Measurements from ENCODE around the gene MEF2D. TPM values are rescaled to one million over a fixed set of nuclear protein-coding genes. Genes with fewer than 3 reads are reported as not detected.
A peak's percentile ranks its signal among the peaks of the same experiment; 100 is the strongest.

The MEF2D gene
- total RNA-seq, 3 donors from 2014 or later: 56.8 to 103 (median 61.9) TPM

DNA sequence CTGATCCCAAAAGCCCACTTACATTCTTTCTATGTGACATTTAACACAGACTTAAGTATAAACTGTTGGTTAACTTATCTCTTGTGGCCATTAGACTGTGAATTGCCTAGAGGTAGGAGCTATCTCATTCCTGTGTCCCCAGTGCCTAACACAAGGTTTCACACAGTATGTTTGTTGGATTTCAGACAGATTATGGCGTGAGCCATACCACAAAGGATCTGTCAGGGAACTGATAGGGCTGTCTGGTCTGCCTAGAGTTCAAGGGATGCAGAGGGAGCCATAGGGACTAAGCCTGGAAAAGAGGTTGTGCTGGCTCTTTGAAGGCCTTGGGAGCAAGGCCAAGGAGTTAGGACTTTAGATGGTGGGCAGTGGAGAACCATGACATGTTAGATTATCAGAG is 40.0 kb downstream of the MEF2D start:
- ATAC-seq (no peak), DNase-seq (no peak)
- TF ChIP-seq, protein P1, sequence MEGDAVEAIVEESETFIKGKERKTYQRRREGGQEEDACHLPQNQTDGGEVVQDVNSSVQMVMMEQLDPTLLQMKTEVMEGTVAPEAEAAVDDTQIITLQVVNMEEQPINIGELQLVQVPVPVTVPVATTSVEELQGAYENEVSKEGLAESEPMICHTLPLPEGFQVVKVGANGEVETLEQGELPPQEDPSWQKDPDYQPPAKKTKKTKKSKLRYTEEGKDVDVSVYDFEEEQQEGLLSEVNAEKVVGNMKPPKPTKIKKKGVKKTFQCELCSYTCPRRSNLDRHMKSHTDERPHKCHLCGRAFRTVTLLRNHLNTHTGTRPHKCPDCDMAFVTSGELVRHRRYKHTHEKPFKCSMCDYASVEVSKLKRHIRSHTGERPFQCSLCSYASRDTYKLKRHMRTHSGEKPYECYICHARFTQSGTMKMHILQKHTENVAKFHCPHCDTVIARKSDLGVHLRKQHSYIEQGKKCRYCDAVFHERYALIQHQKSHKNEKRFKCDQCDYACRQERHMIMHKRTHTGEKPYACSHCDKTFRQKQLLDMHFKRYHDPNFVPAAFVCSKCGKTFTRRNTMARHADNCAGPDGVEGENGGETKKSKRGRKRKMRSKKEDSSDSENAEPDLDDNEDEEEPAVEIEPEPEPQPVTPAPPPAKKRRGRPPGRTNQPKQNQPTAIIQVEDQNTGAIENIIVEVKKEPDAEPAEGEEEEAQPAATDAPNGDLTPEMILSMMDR (IDR thresholded peaks at IDR 0.05): no peak
- H3K4me1 ChIP-seq (ENCODE audit: low read depth): peaks cover 30% of the 10 kb centered on the region
- intact Hi-C loops (cut with DNase I, micrococcal nuclease): loop anchor here in 1 of 2 donors (5.0 kb wide), 1 partner anchor 37 kb away; no protein-coding TSS in a partner anchor
- H3K36me3 ChIP-seq (ENCODE audit: low read depth): no peaks in the 10 kb centered on the region
- H3K4me3 ChIP-seq: no peak overlapping the region
- H3K9me3 ChIP-seq: no peaks in the 10 kb centered on the region

DNA sequence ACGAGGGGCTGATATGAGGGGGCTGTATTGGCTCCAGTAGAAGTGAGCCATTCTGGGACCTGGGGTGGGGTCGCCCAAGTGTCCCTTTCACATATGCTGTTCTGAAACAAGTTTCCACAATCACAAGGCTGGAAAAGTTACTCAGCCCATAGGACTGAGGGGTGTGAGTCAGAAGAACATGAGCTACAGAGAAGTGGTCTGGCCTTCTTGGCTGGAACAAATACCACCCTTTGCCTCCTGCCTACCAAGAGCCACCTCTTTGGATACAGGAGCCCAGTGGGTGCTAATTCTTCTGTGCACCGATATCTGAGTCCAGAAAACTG is 42.4 kb downstream of the MEF2D start:
- Histone ChIP-seq H3K9me3 (no peaks in the 10 kb centered on the region), H3K4me1 (ENCODE audit: low read depth) (peaks cover 16% of the 10 kb centered on the region), H3K4me3 (no peak overlapping the region), H3K36me3 (ENCODE audit: low read depth) (no peaks in the 10 kb centered on the region)
- ATAC-seq (no peak), DNase-seq (peak in 1 of 3 donors; percentile 26)
- intact Hi-C loops (cut with DNase I, micrococcal nuclease): loop anchor here in 1 of 2 donors (10.0 kb wide), 1 partner anchor 147 kb away; the partner anchor contains the start of gene GPATCH4
- TF ChIP-seq, protein P1 (IDR thresholded peaks at IDR 0.05): no peak

DNA sequence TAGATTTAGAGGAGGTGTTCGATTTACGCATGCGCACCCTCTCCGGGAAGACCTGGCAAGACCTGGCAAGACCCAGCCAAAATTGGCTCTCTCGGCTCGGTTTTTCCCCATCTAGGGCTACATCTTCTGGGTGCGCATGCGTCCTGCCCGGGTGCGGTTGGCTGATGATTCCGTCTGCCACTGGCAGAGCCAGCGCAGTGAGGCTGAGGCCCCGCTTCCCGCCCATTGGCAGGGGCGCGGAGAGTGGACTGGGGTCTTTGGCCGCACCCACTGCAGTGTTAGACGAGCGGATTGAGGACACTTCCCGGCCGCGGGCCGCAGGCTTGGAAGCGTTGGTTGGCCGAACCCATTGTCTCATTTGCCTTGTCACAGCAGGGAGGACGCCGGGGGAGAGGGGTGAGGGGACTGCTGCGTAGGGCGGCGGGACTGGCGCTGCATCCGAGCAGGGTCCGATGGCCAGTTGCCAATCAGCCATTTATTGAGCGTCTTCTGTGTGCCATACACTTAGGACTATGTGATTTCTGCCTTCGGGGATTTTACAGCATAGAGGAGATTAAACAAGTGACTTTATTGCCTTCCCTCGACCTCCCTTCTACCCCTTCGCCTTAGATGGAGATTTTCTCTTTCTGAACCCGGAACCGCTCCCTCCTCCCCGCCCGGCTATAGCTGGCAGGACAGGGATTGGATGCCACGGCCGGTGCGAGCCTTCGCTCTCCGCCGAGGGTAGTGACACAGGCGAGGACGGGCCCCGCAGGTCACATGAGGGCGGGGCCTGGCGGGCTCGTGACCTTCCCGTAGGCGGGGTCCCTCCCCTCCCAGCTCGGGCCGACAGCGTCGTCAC is 43.7 kb downstream of the MEF2D start:
- DNase-seq (peak; percentile 98 to 99 (median 99)), ATAC-seq (peak; percentile 91)
- TF ChIP-seq, protein P1 (IDR thresholded peaks at IDR 0.05): no peak
- Histone ChIP-seq H3K36me3 (ENCODE audit: low read depth) (no peaks in the 10 kb centered on the region), H3K9me3 (no peaks in the 10 kb centered on the region), H3K4me3 (peak overlapping the region; percentile 13), H3K4me1 (ENCODE audit: low read depth) (peaks cover 8% of the 10 kb centered on the region)
- intact Hi-C loops (cut with DNase I, micrococcal nuclease): loop anchor here in 1 of 2 donors (10.0 kb wide), 1 partner anchor 148 kb away; the partner anchor contains the start of gene GPATCH4

DNA sequence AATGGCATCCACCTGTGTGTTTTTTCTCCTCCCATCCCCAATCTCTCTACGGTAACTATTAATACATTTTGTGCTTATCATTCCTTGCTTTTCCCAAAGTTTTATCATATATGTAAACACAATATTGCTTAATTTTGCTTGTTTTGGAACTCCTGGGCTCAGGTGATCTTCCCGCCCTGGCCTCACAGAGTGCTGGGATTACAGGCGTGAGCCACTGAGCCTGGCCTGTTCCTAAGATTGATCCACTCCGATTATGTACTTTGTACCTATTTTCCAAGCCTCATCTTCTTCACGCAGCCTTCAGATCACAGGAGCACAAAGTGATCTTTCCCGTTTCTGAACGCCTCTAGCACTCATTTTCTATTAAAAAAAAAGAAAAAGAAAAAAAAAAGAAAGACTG is 45.2 kb downstream of the MEF2D start:
- ATAC-seq: no peak
- Histone ChIP-seq H3K36me3 (ENCODE audit: low read depth) (no peaks in the 10 kb centered on the region), H3K4me1 (ENCODE audit: low read depth) (peaks cover 6% of the 10 kb centered on the region), H3K4me3 (no peak overlapping the region), H3K9me3 (no peaks in the 10 kb centered on the region)
- TF ChIP-seq, protein P1 (IDR thresholded peaks at IDR 0.05): no peak
- DNase-seq: no peak
- intact Hi-C loops (cut with DNase I, micrococcal nuclease): loop anchor here in 1 of 2 donors (10.0 kb wide), 1 partner anchor 149 kb away; the partner anchor contains the start of gene GPATCH4

DNA sequence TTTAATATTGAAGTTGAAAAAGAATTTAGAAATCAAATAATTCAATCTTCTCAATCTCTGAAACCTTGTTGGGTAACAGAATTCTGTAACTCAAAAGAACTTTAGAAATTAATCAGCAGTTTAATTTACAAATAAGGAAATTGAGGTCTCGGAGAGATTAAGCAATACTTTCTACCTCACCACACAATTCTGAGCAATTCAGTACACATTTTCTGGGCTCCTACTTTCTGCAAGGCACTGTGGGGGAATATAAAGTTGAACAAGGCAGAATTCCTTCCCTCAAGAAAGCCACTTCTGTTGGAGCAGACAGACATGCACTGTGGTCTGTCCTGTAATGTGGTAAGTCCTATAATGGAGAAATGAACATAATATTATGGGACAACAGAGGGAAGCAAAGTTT is 47.7 kb downstream of the MEF2D start:
- intact Hi-C loops (cut with DNase I, micrococcal nuclease): loop anchor here in 1 of 2 donors (10.0 kb wide), 1 partner anchor 152 kb away; the partner anchor contains the start of gene GPATCH4

More for the DNA sequence above, 47.7 kb downstream of the MEF2D start:
- Histone ChIP-seq H3K9me3 (no peaks in the 10 kb centered on the region), H3K4me3 (no peak overlapping the region), H3K36me3 (ENCODE audit: low read depth) (no peaks in the 10 kb centered on the region), H3K4me1 (ENCODE audit: low read depth) (peaks cover 6% of the 10 kb centered on the region)
- no peak for ATAC-seq
- no peak for DNase-seq
- TF ChIP-seq, protein P1 (IDR thresholded peaks at IDR 0.05): no peak
